22Rv1 (cell line): Measurements from ENCODE around the gene TMEM218.
"Not testable (repeated sequence)": the region's sequence is repeated elsewhere in the genome, so short reads cannot be mapped to it uniquely, and the experiment has no call there.

Experiments used
- ZFX ChIP-seq: fragments of 450-650 bp; IDR thresholded peaks from 2 replicates; pipeline ENCODE4 v1.6.1; 2017; ENCODE audit warnings: antibody characterized with exemption, borderline replicate concordance
- TF ChIP-seq, protein P1 (sequence below): fragments of 450-650 bp; IDR thresholded peaks from 2 replicates; pipeline ENCODE4 v1.5.1; 2017; ENCODE audit warnings: mild to moderate bottlenecking

DNA sequence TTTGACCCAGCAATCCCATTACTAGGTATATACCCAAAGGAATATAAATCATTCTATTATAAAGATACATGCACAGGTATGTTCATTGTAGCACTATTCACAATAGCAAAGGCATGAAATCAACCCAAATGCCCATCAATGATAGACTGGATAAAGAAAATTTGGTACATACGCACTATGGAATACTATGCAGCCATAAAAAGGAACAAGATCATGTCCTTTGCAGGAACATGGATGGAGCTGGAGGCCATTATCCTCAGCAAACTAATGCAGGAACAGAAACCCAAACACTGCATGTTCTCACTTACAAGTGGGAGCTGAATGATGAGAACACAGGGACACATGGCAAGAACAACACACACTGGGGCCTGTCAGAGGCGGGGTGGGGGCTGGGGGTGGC, 55.3 kb downstream of the TMEM218 start:
- TF ChIP-seq, protein P1, sequence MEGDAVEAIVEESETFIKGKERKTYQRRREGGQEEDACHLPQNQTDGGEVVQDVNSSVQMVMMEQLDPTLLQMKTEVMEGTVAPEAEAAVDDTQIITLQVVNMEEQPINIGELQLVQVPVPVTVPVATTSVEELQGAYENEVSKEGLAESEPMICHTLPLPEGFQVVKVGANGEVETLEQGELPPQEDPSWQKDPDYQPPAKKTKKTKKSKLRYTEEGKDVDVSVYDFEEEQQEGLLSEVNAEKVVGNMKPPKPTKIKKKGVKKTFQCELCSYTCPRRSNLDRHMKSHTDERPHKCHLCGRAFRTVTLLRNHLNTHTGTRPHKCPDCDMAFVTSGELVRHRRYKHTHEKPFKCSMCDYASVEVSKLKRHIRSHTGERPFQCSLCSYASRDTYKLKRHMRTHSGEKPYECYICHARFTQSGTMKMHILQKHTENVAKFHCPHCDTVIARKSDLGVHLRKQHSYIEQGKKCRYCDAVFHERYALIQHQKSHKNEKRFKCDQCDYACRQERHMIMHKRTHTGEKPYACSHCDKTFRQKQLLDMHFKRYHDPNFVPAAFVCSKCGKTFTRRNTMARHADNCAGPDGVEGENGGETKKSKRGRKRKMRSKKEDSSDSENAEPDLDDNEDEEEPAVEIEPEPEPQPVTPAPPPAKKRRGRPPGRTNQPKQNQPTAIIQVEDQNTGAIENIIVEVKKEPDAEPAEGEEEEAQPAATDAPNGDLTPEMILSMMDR, result not testable (repeated sequence)
- TF ChIP-seq ZFX, result not testable (repeated sequence)
